Measurements from ENCODE around the gene ZFPM1.

ZFPM1 gene

GRCh38 chr16:88549671-88550245 lies 96.7 kb downstream of the ZFPM1 start:
- DNase-seq, result no peak

- DNase-seq, result peak; percentile 29
These were observed 97.2 kb downstream of the ZFPM1 start for GRCh38 chr16:88550246-88550661.

- DNase-seq, result no peak
These were observed 99.1 kb downstream of the ZFPM1 start for GRCh38 chr16:88552166-88552565.

GRCh38 chr16:88552815-88553214 lies 99.7 kb downstream of the ZFPM1 start:
- no peak for DNase-seq

GRCh38 chr16:88553739-88554138 lies 100.7 kb downstream of the ZFPM1 start:
- DNase-seq, result peak; percentile 29

GRCh38 chr16:88554711-88555264 lies 101.7 kb downstream of the ZFPM1 start:
- DNase-seq, result peak; percentile 35

GRCh38 chr16:88556294-88556988 lies 103.4 kb downstream of the ZFPM1 start:
- DNase-seq, result no peak

- peak; percentile 55 for DNase-seq
These were observed 105.7 kb downstream of the ZFPM1 start for GRCh38 chr16:88558457-88559442.

GRCh38 chr16:88560714-88561484 lies 107.8 kb downstream of the ZFPM1 start:
- DNase-seq, result no peak

- DNase-seq, result peak; percentile 74
These were observed 108.6 kb downstream of the ZFPM1 start for GRCh38 chr16:88561485-88562359.

- peak; percentile 72 for DNase-seq
These were observed 113.1 kb downstream of the ZFPM1 start for GRCh38 chr16:88566158-88566557.

GRCh38 chr16:88568710-88569613 lies 115.9 kb downstream of the ZFPM1 start:
- DNase-seq, result no peak

- DNase-seq, result no peak
These were observed 116.5 kb downstream of the ZFPM1 start for GRCh38 chr16:88569614-88569984.

GRCh38 chr16:88569985-88570690 lies 117.1 kb downstream of the ZFPM1 start, which contains the start of gene ZC3H18:
TSS of gene ZC3H18 (plus strand) at chr16:88570403. CDS start at chr16:88577124, 6,721 bp downstream.
- peak; percentile 95 for DNase-seq

- no peak for DNase-seq
These were observed 117.6 kb downstream of the ZFPM1 start for GRCh38 chr16:88570691-88571092.

GRCh38 chr16:88575251-88575650 lies 122.2 kb downstream of the ZFPM1 start:
- DNase-seq, result no peak

GRCh38 chr16:88576307-88576706 lies 123.2 kb downstream of the ZFPM1 start:
- DNase-seq, result no peak

GRCh38 chr16:88577166-88577565 lies 124.1 kb downstream of the ZFPM1 start:
- DNase-seq, result no peak
